Measurements from ENCODE around the gene PALD1. TPM values are rescaled to one million over a fixed set of nuclear protein-coding genes. Genes with fewer than 3 reads are reported as not detected.

The PALD1 gene
- polyA plus RNA-seq, 1 experiment = 0.17 TPM

DNA sequence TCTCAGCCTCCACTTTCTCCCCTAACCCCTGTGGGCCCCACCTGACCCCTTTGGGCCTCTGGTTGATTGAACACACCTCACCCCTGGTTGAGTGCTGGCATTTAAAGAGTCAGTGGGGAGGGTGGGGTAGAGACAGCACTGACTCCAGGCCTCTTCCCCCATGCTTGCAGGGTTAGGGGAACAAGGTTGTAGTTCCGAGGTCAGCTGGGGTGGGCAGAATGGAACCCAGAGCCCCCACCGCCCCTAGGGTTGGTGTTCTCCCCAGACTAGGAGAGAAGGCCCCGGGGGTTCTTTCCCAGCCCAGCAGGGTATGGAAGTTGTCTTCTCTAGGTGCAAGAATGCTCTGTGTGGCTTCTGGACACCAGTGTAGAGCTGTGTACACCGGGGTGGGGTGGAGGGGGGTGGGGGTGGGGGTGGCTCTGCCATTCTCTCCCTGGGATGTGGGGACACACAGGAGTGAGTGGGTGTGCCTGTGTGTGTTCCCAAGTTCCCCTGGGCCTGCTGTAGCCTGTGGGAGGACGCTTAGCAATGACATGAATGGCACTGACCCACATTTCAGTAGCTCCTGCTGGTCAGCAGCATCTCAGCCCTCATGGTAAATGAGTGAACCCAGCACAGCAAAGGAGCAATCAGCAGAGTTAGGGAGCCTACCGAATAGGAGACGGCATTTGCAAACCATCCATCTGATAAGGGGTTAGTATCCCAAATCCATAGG is 90.4 kb downstream of the PALD1 start:
- H3K4me3 ChIP-seq (ENCODE audit: low read depth, low read length) = no peak overlapping the region
- H3K27ac ChIP-seq (ENCODE audit: low read depth, low read length) = no peak overlapping the region
- H3K27me3 ChIP-seq (ENCODE audit: control insufficient read depth, insufficient read depth, low read length) = peaks cover 6% of the 10 kb centered on the region
- ChIA-PET POLR2A (no interaction called here), CTCF (no interaction called here)
- no peak for DNase-seq (ENCODE audit: low read depth, low spot score)
- TF ChIP-seq, protein P1, sequence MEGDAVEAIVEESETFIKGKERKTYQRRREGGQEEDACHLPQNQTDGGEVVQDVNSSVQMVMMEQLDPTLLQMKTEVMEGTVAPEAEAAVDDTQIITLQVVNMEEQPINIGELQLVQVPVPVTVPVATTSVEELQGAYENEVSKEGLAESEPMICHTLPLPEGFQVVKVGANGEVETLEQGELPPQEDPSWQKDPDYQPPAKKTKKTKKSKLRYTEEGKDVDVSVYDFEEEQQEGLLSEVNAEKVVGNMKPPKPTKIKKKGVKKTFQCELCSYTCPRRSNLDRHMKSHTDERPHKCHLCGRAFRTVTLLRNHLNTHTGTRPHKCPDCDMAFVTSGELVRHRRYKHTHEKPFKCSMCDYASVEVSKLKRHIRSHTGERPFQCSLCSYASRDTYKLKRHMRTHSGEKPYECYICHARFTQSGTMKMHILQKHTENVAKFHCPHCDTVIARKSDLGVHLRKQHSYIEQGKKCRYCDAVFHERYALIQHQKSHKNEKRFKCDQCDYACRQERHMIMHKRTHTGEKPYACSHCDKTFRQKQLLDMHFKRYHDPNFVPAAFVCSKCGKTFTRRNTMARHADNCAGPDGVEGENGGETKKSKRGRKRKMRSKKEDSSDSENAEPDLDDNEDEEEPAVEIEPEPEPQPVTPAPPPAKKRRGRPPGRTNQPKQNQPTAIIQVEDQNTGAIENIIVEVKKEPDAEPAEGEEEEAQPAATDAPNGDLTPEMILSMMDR (IDR thresholded peaks at IDR 0.05; ENCODE audit: low read depth, low read length) = no peak
- no peaks in the 10 kb centered on the region for H3K9me3 ChIP-seq (ENCODE audit: control insufficient read depth, insufficient read depth, low read length)

DNA sequence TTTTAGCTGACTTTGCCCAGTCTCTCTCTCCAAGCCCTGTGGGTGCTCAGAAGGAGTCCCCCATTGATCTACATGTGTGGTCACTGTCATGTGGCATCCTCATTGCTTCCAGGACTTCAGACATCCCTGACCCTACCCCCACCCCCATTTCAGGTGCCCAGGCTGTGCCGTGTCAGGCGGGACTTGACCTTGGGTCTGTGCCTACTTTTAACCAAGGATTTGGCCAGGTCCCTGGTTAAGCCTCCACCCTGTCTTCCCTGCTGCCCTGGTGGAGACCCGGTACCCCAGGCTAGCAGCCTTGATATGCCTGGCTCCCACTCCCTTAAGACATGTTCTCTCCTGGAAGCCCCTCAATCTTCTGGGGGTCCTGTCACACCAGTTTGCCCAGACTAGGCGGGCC is 92.7 kb downstream of the PALD1 start:
- Histone ChIP-seq H3K4me3 (ENCODE audit: low read depth, low read length) (no peak overlapping the region), H3K27ac (ENCODE audit: low read depth, low read length) (no peak overlapping the region), H3K27me3 (ENCODE audit: control insufficient read depth, insufficient read depth, low read length) (peaks cover 3% of the 10 kb centered on the region), H3K9me3 (ENCODE audit: control insufficient read depth, insufficient read depth, low read length) (no peaks in the 10 kb centered on the region)
- no peak for DNase-seq (ENCODE audit: low read depth, low spot score)
- POLR2A ChIA-PET = no interaction called here
- TF ChIP-seq, protein P1 (IDR thresholded peaks at IDR 0.05; ENCODE audit: low read depth, low read length) = no peak
- CTCF ChIA-PET = no interaction called here

DNA sequence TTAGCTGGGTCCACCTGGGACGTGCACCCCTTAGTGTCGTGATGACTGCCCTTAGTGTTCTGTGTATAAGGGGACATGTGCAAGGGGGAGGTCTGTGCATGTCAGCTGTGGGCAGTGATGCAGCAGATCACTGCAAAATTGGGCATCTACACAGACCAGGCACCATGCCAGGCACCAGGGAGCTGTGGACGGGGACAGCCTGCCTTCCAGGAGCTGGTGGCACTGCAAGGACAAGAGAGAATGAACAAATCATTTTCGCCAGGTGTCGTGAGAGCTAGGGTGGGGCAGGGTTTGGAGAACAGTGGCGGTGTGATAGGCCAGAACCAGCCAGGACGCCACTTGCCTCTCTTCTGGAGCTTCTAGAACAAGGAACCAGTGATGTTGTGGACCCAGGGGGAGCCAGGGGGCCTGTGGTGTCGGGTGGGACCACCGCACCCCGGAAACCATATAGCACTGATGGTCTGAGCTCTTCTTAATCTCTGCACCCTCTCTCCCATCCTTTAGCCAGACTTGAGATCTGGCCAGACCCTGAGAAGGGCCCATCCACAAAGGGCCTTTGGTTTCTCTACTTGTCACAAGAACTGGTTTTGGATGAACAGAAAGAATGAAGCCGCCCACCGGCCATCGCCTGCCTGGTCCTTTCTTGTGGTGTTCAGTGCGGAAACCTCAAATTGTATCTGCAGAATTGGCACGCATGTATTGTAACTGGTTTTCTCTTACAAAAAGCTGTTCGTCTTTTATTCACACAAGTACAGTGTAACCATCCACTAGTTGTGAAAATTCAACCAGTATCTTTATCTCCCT is 93.3 kb downstream of the PALD1 start:
- POLR2A ChIA-PET = no interaction called here
- H3K9me3 ChIP-seq (ENCODE audit: control insufficient read depth, insufficient read depth, low read length) = no peaks in the 10 kb centered on the region
- peaks cover 2% of the 10 kb centered on the region for H3K27me3 ChIP-seq (ENCODE audit: control insufficient read depth, insufficient read depth, low read length)
- TF ChIP-seq, protein P1 (IDR thresholded peaks at IDR 0.05; ENCODE audit: low read depth, low read length) = no peak
- DNase-seq (ENCODE audit: low read depth, low spot score) = no peak
- no peak overlapping the region for H3K27ac ChIP-seq (ENCODE audit: low read depth, low read length)
- CTCF ChIA-PET = interaction anchor here (0.7 kb wide), 1 partner anchor 13 kb away, joined by 3 read pairs; no protein-coding TSS in a partner anchor
- H3K4me3 ChIP-seq (ENCODE audit: low read depth, low read length) = no peak overlapping the region

DNA sequence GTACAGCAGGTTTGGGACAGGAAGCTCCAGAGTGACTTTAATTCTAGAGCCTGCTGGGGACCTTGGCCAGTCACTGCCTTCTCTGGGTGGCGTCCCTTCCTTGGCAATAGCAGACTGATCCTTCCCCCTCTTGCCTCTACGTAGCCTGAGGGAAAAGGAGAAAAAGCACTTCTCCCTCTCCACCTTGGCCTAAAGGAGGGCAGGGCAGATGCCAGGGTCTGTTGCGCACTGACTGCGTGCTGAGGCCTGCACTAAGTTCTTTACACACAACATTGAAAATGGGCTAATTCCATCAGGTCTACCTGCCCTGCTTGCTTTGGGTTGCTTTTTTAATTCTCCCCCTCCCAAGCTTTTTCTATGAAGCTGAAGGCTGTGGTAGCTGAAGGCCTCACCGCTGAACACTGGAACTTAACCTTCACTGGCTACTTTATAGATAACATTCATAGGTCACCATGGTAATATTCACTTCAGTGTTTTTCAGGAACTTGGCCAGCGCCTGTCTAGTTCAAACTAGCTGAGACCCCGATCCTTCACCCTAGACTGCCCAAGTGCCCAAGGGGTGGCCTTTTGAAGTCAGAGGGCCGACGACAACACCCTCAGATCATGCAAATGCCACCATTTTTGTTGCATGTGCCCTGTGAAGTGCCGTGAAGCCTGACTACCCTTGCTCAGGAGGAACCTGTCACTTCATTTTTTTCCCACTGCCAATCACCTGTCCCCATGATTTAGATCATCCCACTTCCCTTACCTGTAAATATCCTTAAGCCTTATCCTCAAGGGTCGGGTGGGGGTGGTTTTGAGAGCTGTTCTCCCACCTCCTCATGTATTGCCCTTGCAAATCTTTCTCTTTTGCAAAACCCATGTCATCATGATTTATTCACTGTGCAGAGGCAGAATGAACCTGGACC is 95.3 kb downstream of the PALD1 start:
- TF ChIP-seq, protein P1 (IDR thresholded peaks at IDR 0.05; ENCODE audit: low read depth, low read length) = no peak
- ChIA-PET CTCF (no interaction called here), POLR2A (no interaction called here)
- DNase-seq (ENCODE audit: low read depth, low spot score) = no peak
- H3K9me3 ChIP-seq (ENCODE audit: control insufficient read depth, insufficient read depth, low read length) = no peaks in the 10 kb centered on the region
- H3K4me3 ChIP-seq (ENCODE audit: low read depth, low read length) = no peak overlapping the region
- H3K27ac ChIP-seq (ENCODE audit: low read depth, low read length) = no peak overlapping the region
- no peaks in the 10 kb centered on the region for H3K27me3 ChIP-seq (ENCODE audit: control insufficient read depth, insufficient read depth, low read length)

All from AG04450 (cell line).